ENCODE measurements around the gene SPAG16. TPM values are rescaled to one million over a fixed set of nuclear protein-coding genes. Genes with fewer than 3 reads are reported as not detected.

The SPAG16 gene
- total RNA-seq, 3 donors from 2014 or later, result 5.4 to 5.7 (median 5.5) TPM

- no peaks in the 10 kb centered on the region for H3K4me1 Mint-ChIP-seq (ENCODE audit: low read depth)
- H3K4me3 Mint-ChIP-seq, result no peak overlapping the region
- DNase-seq (no peak), ATAC-seq (no peak)
- no peaks in the 10 kb centered on the region for H3K36me3 Mint-ChIP-seq (ENCODE audit: insufficient read depth)
- H3K27me3 Mint-ChIP-seq (ENCODE audit: low read depth), result no peaks in the 10 kb centered on the region
- H3K9me3 Mint-ChIP-seq, result no peaks in the 10 kb centered on the region
Measured at GRCh38 chr2:213763963-213764362, 479.7 kb downstream of the SPAG16 start.

GRCh38 chr2:213764849-213765248 is 480.6 kb downstream of the SPAG16 start:
- Mint-ChIP-seq H3K9me3 (no peaks in the 10 kb centered on the region), H3K4me1 (ENCODE audit: low read depth) (no peaks in the 10 kb centered on the region), H3K27me3 (ENCODE audit: low read depth) (no peaks in the 10 kb centered on the region), H3K36me3 (ENCODE audit: insufficient read depth) (no peaks in the 10 kb centered on the region), H3K4me3 (no peak overlapping the region)
- no peak for ATAC-seq
- DNase-seq, result no peak

GRCh38 chr2:213766062-213766461 is 481.8 kb downstream of the SPAG16 start:
- ATAC-seq (no peak), DNase-seq (no peak)
- Mint-ChIP-seq H3K36me3 (ENCODE audit: insufficient read depth) (no peaks in the 10 kb centered on the region), H3K4me1 (ENCODE audit: low read depth) (no peaks in the 10 kb centered on the region), H3K4me3 (no peak overlapping the region), H3K27me3 (ENCODE audit: low read depth) (no peaks in the 10 kb centered on the region), H3K9me3 (no peaks in the 10 kb centered on the region)

DNA sequence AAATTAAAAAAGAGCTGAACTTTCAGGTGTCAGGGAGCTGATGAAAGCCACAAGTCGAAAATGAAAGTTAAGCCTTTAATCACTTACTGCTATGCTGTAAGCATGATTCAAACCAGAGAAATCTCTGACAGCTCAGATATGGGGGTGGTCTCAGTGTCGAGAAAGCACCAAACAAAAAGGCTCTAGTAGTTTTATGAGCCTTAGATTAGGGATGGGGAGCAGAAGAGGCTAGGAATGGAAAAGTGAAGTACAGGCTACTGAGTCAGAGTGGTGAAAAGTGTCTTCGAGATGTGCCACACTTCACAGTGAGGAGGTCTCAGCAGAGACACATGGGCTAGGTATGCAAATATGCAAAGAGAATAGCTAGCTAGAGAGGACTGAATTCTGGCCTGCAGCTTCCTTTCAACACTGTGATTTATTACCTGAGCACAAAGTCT is 482.2 kb downstream of the SPAG16 start:
- H3K4me1 Mint-ChIP-seq (ENCODE audit: low read depth), result no peaks in the 10 kb centered on the region
- no peak overlapping the region for H3K4me3 Mint-ChIP-seq
- H3K9me3 Mint-ChIP-seq, result no peaks in the 10 kb centered on the region

DNA sequence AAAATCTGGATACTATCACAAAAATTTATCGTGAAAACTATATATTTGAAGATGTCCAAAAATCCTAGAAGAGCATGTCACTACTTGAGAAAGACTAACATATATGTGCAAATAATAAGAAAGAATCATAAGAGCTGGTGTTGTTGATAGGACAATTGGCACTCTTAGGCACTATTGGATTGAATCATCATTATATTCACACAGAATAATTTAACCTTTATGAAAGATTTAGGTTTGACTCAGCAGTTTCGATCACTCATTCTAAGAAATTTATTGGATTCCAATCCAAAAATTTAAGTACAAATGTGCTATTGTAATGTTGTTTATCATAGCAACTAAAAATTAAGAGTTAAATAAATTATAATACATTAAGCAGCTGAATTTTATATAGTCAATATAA is 503.6 kb downstream of the SPAG16 start:
- DNase-seq, result no peak
- H3K9me3 Mint-ChIP-seq, result no peaks in the 10 kb centered on the region
- no peaks in the 10 kb centered on the region for H3K27me3 Mint-ChIP-seq (ENCODE audit: low read depth)
- no peak overlapping the region for H3K4me3 Mint-ChIP-seq
- H3K36me3 Mint-ChIP-seq (ENCODE audit: insufficient read depth), result no peaks in the 10 kb centered on the region
- no peaks in the 10 kb centered on the region for H3K4me1 Mint-ChIP-seq (ENCODE audit: low read depth)
- ATAC-seq, result no peak

More for the DNA sequence above, 482.2 kb downstream of the SPAG16 start:
- ATAC-seq (peak in 1 of 2 donors; percentile 30), DNase-seq (no peak)
- Mint-ChIP-seq H3K36me3 (ENCODE audit: insufficient read depth) (no peaks in the 10 kb centered on the region), H3K27me3 (ENCODE audit: low read depth) (no peaks in the 10 kb centered on the region)

GRCh38 chr2:213789940-213790339 is 505.7 kb downstream of the SPAG16 start:
- ATAC-seq, result no peak
- no peaks in the 10 kb centered on the region for H3K27me3 Mint-ChIP-seq (ENCODE audit: low read depth)
- H3K36me3 Mint-ChIP-seq (ENCODE audit: insufficient read depth), result no peaks in the 10 kb centered on the region
- no peaks in the 10 kb centered on the region for H3K4me1 Mint-ChIP-seq (ENCODE audit: low read depth)
- no peaks in the 10 kb centered on the region for H3K9me3 Mint-ChIP-seq
- no peak overlapping the region for H3K4me3 Mint-ChIP-seq
- no peak for DNase-seq

- Mint-ChIP-seq H3K27me3 (ENCODE audit: low read depth) (no peaks in the 10 kb centered on the region), H3K36me3 (ENCODE audit: insufficient read depth) (no peaks in the 10 kb centered on the region), H3K9me3 (no peaks in the 10 kb centered on the region), H3K4me1 (ENCODE audit: low read depth) (no peaks in the 10 kb centered on the region), H3K4me3 (no peak overlapping the region)
- DNase-seq, result no peak
- ATAC-seq, result no peak
Measured at GRCh38 chr2:213792045-213792444, 507.8 kb downstream of the SPAG16 start.

- H3K36me3 Mint-ChIP-seq (ENCODE audit: insufficient read depth), result no peaks in the 10 kb centered on the region
- no peaks in the 10 kb centered on the region for H3K9me3 Mint-ChIP-seq
- H3K27me3 Mint-ChIP-seq (ENCODE audit: low read depth), result no peaks in the 10 kb centered on the region
- no peak for DNase-seq
- H3K4me3 Mint-ChIP-seq, result no peak overlapping the region
- no peaks in the 10 kb centered on the region for H3K4me1 Mint-ChIP-seq (ENCODE audit: low read depth)
- ATAC-seq, result no peak
Measured at GRCh38 chr2:213806125-213806726, 522.0 kb downstream of the SPAG16 start.

GRCh38 chr2:213816583-213816982 is 532.3 kb downstream of the SPAG16 start:
- ATAC-seq, result no peak
- no peak overlapping the region for H3K4me3 Mint-ChIP-seq
- H3K4me1 Mint-ChIP-seq (ENCODE audit: low read depth), result no peaks in the 10 kb centered on the region
- H3K36me3 Mint-ChIP-seq (ENCODE audit: insufficient read depth), result no peaks in the 10 kb centered on the region
- no peak for DNase-seq
- no peaks in the 10 kb centered on the region for H3K27me3 Mint-ChIP-seq (ENCODE audit: low read depth)
- peaks cover 9% of the 10 kb centered on the region for H3K9me3 Mint-ChIP-seq

GRCh38 chr2:213818436-213818835 is 534.2 kb downstream of the SPAG16 start:
- ATAC-seq (no peak), DNase-seq (no peak)
- Mint-ChIP-seq H3K4me3 (no peak overlapping the region), H3K9me3 (peaks cover 9% of the 10 kb centered on the region), H3K36me3 (ENCODE audit: insufficient read depth) (no peaks in the 10 kb centered on the region), H3K27me3 (ENCODE audit: low read depth) (no peaks in the 10 kb centered on the region), H3K4me1 (ENCODE audit: low read depth) (no peaks in the 10 kb centered on the region)

- no peaks in the 10 kb centered on the region for H3K9me3 Mint-ChIP-seq
- ATAC-seq (no peak), DNase-seq (no peak)
- H3K4me1 Mint-ChIP-seq (ENCODE audit: low read depth), result no peaks in the 10 kb centered on the region
- H3K27me3 Mint-ChIP-seq (ENCODE audit: low read depth), result no peaks in the 10 kb centered on the region
- H3K4me3 Mint-ChIP-seq, result no peak overlapping the region
- H3K36me3 Mint-ChIP-seq (ENCODE audit: insufficient read depth), result no peaks in the 10 kb centered on the region
Measured at GRCh38 chr2:213834331-213834730, 550.1 kb downstream of the SPAG16 start.

- H3K27me3 Mint-ChIP-seq (ENCODE audit: low read depth), result no peaks in the 10 kb centered on the region
- H3K9me3 Mint-ChIP-seq, result no peaks in the 10 kb centered on the region
- no peaks in the 10 kb centered on the region for H3K4me1 Mint-ChIP-seq (ENCODE audit: low read depth)
- ATAC-seq (no peak), DNase-seq (no peak)
- H3K4me3 Mint-ChIP-seq, result no peak overlapping the region
- H3K36me3 Mint-ChIP-seq (ENCODE audit: insufficient read depth), result no peaks in the 10 kb centered on the region
Measured at GRCh38 chr2:213834746-213835145, 550.5 kb downstream of the SPAG16 start.

DNA sequence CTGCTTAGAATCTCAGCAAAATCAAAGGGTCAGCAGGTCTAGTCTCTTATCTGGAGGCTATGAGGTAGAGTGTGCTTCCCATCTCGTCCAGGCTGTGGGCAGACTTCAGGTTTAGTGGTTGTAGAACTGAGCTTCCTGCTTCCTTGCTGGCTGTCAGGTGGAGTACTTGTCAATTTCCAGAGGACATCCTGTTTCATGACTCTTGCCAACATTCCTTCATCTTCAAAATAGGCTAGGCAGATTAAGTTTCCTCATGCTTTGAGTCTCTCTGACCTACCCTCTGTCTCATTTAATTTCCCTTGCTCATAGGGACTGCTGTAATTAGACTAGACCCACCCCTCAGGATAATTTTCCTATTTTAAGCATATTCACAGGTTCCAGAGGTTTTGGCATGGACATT is 562.6 kb downstream of the SPAG16 start:
- H3K36me3 Mint-ChIP-seq (ENCODE audit: insufficient read depth), result no peaks in the 10 kb centered on the region

DNA sequence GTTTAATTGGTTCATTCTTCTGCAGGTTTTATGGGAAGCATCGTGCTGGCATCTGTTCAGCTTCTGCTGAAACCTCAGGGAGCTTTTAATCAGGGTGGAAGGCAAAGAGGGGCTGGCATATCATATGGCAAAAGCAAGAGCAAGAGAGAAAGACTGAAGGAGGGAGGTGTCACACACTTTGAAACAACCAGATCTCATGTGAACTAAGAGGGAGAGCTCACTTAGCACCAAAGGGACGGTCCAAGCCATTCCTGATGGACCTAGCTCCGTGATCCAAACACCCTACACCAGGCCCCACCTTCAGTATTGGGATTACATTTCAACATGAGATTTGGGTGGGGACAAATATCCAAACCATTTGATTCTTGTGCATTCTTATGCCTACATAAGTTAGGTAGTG is 563.1 kb downstream of the SPAG16 start:
- DNase-seq (no peak), ATAC-seq (no peak)
- Mint-ChIP-seq H3K27me3 (ENCODE audit: low read depth) (no peaks in the 10 kb centered on the region), H3K36me3 (ENCODE audit: insufficient read depth) (no peaks in the 10 kb centered on the region), H3K4me1 (ENCODE audit: low read depth) (no peaks in the 10 kb centered on the region), H3K4me3 (no peak overlapping the region), H3K9me3 (no peaks in the 10 kb centered on the region)

More for the DNA sequence above, 562.6 kb downstream of the SPAG16 start:
- no peak for DNase-seq
- no peaks in the 10 kb centered on the region for H3K4me1 Mint-ChIP-seq (ENCODE audit: low read depth)
- H3K27me3 Mint-ChIP-seq (ENCODE audit: low read depth), result no peaks in the 10 kb centered on the region
- H3K9me3 Mint-ChIP-seq, result no peaks in the 10 kb centered on the region
- no peak for ATAC-seq
- no peak overlapping the region for H3K4me3 Mint-ChIP-seq

DNA sequence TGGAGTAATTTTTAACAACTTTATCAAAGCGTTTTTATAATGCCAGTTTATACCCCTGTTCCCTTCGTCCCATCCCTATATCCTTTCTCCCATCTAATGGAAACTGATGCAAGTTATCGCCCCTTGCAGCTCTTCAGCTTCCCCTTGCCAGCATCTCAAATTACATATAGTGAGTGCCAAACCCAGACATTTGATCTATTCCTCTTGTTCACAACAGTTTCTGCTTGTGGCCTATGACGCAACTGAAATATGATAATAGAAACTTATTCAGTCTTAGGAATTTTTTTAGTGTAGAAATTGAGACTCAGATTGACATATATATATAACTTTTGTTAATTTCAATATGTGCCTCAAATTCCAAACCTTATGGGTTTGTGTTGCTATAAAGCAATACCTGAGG is 564.4 kb downstream of the SPAG16 start:
- H3K36me3 Mint-ChIP-seq (ENCODE audit: insufficient read depth), result no peaks in the 10 kb centered on the region
- H3K4me1 Mint-ChIP-seq (ENCODE audit: low read depth), result no peaks in the 10 kb centered on the region

DNA sequence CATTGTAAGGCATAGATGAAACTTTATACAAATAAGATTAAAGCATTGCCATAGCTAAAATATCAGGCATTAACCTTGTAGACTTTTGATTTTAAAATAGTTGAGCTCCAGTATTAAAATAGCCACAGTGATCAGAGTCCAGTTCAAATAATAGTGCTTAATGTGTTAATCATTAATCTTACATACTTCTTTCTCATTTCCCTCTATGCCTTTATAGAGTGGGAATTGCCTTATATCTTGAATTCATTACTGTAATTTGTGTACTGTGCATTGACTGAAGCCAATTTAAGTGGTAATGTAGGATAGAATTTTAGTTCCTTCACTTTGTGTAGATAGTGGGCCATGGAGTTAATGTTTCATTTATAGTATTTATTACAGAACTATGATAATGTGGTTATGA is 577.4 kb downstream of the SPAG16 start:
- Mint-ChIP-seq H3K4me3 (no peak overlapping the region), H3K4me1 (ENCODE audit: low read depth) (no peaks in the 10 kb centered on the region), H3K27me3 (ENCODE audit: low read depth) (no peaks in the 10 kb centered on the region), H3K9me3 (peaks cover 6% of the 10 kb centered on the region), H3K36me3 (ENCODE audit: insufficient read depth) (no peaks in the 10 kb centered on the region)
- ATAC-seq (no peak), DNase-seq (no peak)

More for the DNA sequence above, 564.4 kb downstream of the SPAG16 start:
- H3K27me3 Mint-ChIP-seq (ENCODE audit: low read depth), result no peaks in the 10 kb centered on the region
- no peak for ATAC-seq
- no peaks in the 10 kb centered on the region for H3K9me3 Mint-ChIP-seq
- H3K4me3 Mint-ChIP-seq, result no peak overlapping the region
- no peak for DNase-seq

Measured in activated T-cell treated with anti-CD3 and anti-CD28 coated beads, Interleukin-2, amount 50 U/mL, for 4 hours (primary cell).